PFSK-1 (cell line): ENCODE measurements around the gene SREBF1.

Experiments used
- POLR2AphosphoS5 ChIP-seq: IDR thresholded peaks from 2 replicates; pipeline ENCODE4 v1.6.1; 2012; ENCODE audit warnings: low read depth, mild to moderate bottlenecking, control low read depth, low read length, moderate library complexity
- SIN3A ChIP-seq: IDR thresholded peaks from 2 replicates; pipeline ENCODE4 v1.6.1; 2012; ENCODE audit warnings: mild to moderate bottlenecking, low read length, moderate library complexity, borderline replicate concordance; ENCODE audit not compliant: insufficient read depth

- TF ChIP-seq POLR2AphosphoS5: 0 out of 2 replicates have a peak, but pooled peaks have one; percentile 4
- TF ChIP-seq SIN3A: no peak
Measured at GRCh38 chr17:17836818-17837379, at the start of gene SREBF1.
